Measurements from ENCODE around the gene HES3. TPM values are rescaled to one million over a fixed set of nuclear protein-coding genes. Genes with fewer than 3 reads are reported as not detected.

Gene HES3
- total RNA-seq, 1 experiment from 2014 or later, result not detected

DNA sequence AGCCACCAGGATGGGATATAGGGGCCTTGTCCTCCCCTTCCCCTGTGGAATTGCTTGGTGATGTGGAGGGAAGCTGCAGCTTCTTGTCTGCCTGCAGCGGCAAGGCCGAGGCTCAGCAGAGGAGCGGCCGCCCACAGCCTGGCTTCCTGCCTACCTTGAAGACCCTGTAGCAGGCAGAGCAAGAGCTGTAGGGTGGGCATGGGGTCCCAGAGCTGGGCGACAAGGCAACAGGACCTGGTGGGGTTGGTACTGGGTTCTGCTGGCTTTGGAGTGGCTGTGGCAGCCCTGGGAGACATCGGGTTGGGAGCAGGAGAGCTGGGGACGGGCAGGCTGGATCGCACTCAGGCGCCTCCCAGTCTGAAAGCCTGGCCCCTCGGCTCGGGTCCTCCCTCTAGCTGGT is 22.7 kb downstream of the HES3 start:
- Histone ChIP-seq H3K4me2 (ENCODE audit: low read length) (no peak overlapping the region), H4K20me1 (ENCODE audit: insufficient read depth) (no peaks in the 10 kb centered on the region), H3K4me1 (ENCODE audit: control insufficient read depth in 1 of 2, insufficient read depth in 2 of 2, low read length in 2 of 2) (peaks cover 0 to 3% of the 10 kb centered on the region in 2 experiments; a peak in 1 of 4 replicates), H3K4me3 (replicated peaks in 1 of 2; ENCODE audit: low read depth in 1 of 2, low read length in 2 of 2) (no peak overlapping the region), H3K9me2 (ENCODE audit: insufficient read depth) (no peaks in the 10 kb centered on the region), H3K79me2 (ENCODE audit: insufficient read depth, low read length) (no peaks in the 10 kb centered on the region), H3K36me3 (ENCODE audit: control insufficient read depth in 1 of 2, insufficient read depth in 2 of 2, low read length in 2 of 2) (no peaks in the 10 kb centered on the region; a peak in 1 of 4 replicates), H3K9me3 (ENCODE audit: control insufficient read depth in 1 of 2, insufficient read depth in 1 of 2, low read depth in 1 of 2, low read length in 2 of 2) (no peaks in the 10 kb centered on the region), H3K27me3 (ENCODE audit: insufficient read depth, low read length) (no peaks in the 10 kb centered on the region), H3K27ac (ENCODE audit: low read depth, low read length) (no peak overlapping the region), H3K9ac (ENCODE audit: low read length) (no peak overlapping the region), H2AFZ (ENCODE audit: low read depth, low read length, poor library complexity, severe bottlenecking) (no peak overlapping the region)
- ChIA-PET POLR2A (no interaction called here), RAD21 (ENCODE audit: low non-redundant PET in 1 of 2, low total read pairs in 2 of 2, uncharacterized antibody in 2 of 2, unreplicated experiment in 2 of 2) (no interaction called here), CTCF (no interaction called here)
- no peak for DNase-seq (ENCODE audit: low read depth, low spot score)
- intact Hi-C loops (cut with micrococcal nuclease), result no loop called here
- ATAC-seq, result no peak
- no TSS peak for BruUV-seq (replicated peaks)
- TF ChIP-seq TCF7L2 (IDR thresholded peaks at IDR 0.05; ENCODE audit: borderline replicate concordance, extremely low read depth, insufficient read depth, insufficient read length) (no peak), FOSL1 (IDR thresholded peaks at IDR 0.05; ENCODE audit: low read depth) (no peak), ZFX (IDR thresholded peaks at IDR 0.05) (no peak), POLR2AphosphoS5 (IDR thresholded peaks at IDR 0.05; ENCODE audit: low read depth, low read length) (no peak), RAD21 (IDR thresholded peaks at IDR 0.05; ENCODE audit: low read depth) (no peak), EZH2 (IDR thresholded peaks at IDR 0.05) (no peak)
- TF ChIP-seq, protein P1, sequence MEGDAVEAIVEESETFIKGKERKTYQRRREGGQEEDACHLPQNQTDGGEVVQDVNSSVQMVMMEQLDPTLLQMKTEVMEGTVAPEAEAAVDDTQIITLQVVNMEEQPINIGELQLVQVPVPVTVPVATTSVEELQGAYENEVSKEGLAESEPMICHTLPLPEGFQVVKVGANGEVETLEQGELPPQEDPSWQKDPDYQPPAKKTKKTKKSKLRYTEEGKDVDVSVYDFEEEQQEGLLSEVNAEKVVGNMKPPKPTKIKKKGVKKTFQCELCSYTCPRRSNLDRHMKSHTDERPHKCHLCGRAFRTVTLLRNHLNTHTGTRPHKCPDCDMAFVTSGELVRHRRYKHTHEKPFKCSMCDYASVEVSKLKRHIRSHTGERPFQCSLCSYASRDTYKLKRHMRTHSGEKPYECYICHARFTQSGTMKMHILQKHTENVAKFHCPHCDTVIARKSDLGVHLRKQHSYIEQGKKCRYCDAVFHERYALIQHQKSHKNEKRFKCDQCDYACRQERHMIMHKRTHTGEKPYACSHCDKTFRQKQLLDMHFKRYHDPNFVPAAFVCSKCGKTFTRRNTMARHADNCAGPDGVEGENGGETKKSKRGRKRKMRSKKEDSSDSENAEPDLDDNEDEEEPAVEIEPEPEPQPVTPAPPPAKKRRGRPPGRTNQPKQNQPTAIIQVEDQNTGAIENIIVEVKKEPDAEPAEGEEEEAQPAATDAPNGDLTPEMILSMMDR (IDR thresholded peaks at IDR 0.05 in 2 of 3, conservative IDR thresholded peaks at IDR 0.05 in 1 of 3; ENCODE audit: borderline replicate concordance in 1 of 3, insufficient read depth in 1 of 3, low read depth in 2 of 3, low read length in 2 of 3), result no peak
- TF ChIP-seq, protein P2, sequence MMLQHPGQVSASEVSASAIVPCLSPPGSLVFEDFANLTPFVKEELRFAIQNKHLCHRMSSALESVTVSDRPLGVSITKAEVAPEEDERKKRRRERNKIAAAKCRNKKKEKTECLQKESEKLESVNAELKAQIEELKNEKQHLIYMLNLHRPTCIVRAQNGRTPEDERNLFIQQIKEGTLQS (IDR thresholded peaks at IDR 0.05), result no peak
